Activated naive CD4-positive, alpha-beta T cell treated with anti-CD3 and anti-CD28 coated beads, Interleukin-2, amount 10 ng/mL, durations not matched to agents 7 days and 5 days (primary cell): ENCODE data around the gene MYOCD.

ENCODE experiments used
- CTCF ChIA-PET: fragments of 350-600 bp; sonication (Branson Sonifier 250); formaldehyde crosslinking; loops from one replicate; lab custom pipeline; 2021; ENCODE audit warnings: antibody characterized with exemption; lab: Charles Lee
- DNase-seq: peaks from one replicate; pipeline ENCODE4 v3.0.0-alpha.2; 2020
- H3K27ac Mint-ChIP-seq: one replicate; pipeline ENCODE4 v1.8.0; 2021; ENCODE audit warnings: mild to moderate bottlenecking, moderate library complexity, mixed read lengths
- H3K27me3 Mint-ChIP-seq: one replicate; pipeline ENCODE4 v1.8.0; 2021; ENCODE audit warnings: mild to moderate bottlenecking, mixed read lengths
- H3K36me3 Mint-ChIP-seq: one replicate; pipeline ENCODE4 v1.8.0; 2021; ENCODE audit warnings: mixed read lengths
- H3K4me1 Mint-ChIP-seq: one replicate; pipeline ENCODE4 v1.8.0; 2021; ENCODE audit warnings: mixed read lengths
- H3K4me3 Mint-ChIP-seq: one replicate; pipeline ENCODE4 v1.8.0; 2021; ENCODE audit warnings: mild to moderate bottlenecking, moderate library complexity, mixed read lengths
- H3K9me3 Mint-ChIP-seq: one replicate; pipeline ENCODE4 v1.8.0; 2021; ENCODE audit warnings: mixed read lengths

Gene MYOCD

GRCh38 chr17:12712415-12712814 lies 46.7 kb downstream of the MYOCD start:
- no peaks in the 10 kb centered on the region for H3K4me1 Mint-ChIP-seq
- no peak overlapping the region for H3K27ac Mint-ChIP-seq
- peaks cover 6% of the 10 kb centered on the region for H3K9me3 Mint-ChIP-seq
- no peak overlapping the region for H3K4me3 Mint-ChIP-seq
- H3K36me3 Mint-ChIP-seq: no peaks in the 10 kb centered on the region
- no peak for DNase-seq
- H3K27me3 Mint-ChIP-seq: no peaks in the 10 kb centered on the region
- CTCF ChIA-PET: no interaction called here

GRCh38 chr17:12712941-12713340 lies 47.3 kb downstream of the MYOCD start:
- CTCF ChIA-PET: no interaction called here
- Mint-ChIP-seq H3K27ac (no peak overlapping the region), H3K4me1 (no peaks in the 10 kb centered on the region), H3K36me3 (no peaks in the 10 kb centered on the region), H3K4me3 (no peak overlapping the region), H3K9me3 (peaks cover 6% of the 10 kb centered on the region), H3K27me3 (no peaks in the 10 kb centered on the region)
- DNase-seq: no peak

- CTCF ChIA-PET: no interaction called here
- H3K36me3 Mint-ChIP-seq: no peaks in the 10 kb centered on the region
Observed at GRCh38 chr17:12719948-12720347, 54.3 kb downstream of the MYOCD start.

GRCh38 chr17:12721581-12721980 lies 55.9 kb downstream of the MYOCD start:
- Mint-ChIP-seq H3K36me3 (no peaks in the 10 kb centered on the region), H3K9me3 (peaks cover 6% of the 10 kb centered on the region), H3K27me3 (no peaks in the 10 kb centered on the region), H3K27ac (no peak overlapping the region), H3K4me1 (no peaks in the 10 kb centered on the region), H3K4me3 (no peak overlapping the region)
- CTCF ChIA-PET: no interaction called here
- no peak for DNase-seq

More at GRCh38 chr17:12719948-12720347, 54.3 kb downstream of the MYOCD start:
- Mint-ChIP-seq H3K4me1 (no peaks in the 10 kb centered on the region), H3K27ac (no peak overlapping the region), H3K4me3 (no peak overlapping the region), H3K27me3 (no peaks in the 10 kb centered on the region), H3K9me3 (peaks cover 9% of the 10 kb centered on the region)
- DNase-seq: no peak

GRCh38 chr17:12722282-12722681 lies 56.6 kb downstream of the MYOCD start:
- DNase-seq: no peak
- H3K4me1 Mint-ChIP-seq: no peaks in the 10 kb centered on the region
- no peak overlapping the region for H3K27ac Mint-ChIP-seq
- CTCF ChIA-PET: no interaction called here
- peaks cover 6% of the 10 kb centered on the region for H3K9me3 Mint-ChIP-seq
- H3K27me3 Mint-ChIP-seq: no peaks in the 10 kb centered on the region
- no peaks in the 10 kb centered on the region for H3K36me3 Mint-ChIP-seq
- H3K4me3 Mint-ChIP-seq: no peak overlapping the region

GRCh38 chr17:12726131-12726530 lies 60.4 kb downstream of the MYOCD start:
- DNase-seq: no peak
- Mint-ChIP-seq H3K4me3 (no peak overlapping the region), H3K27ac (no peak overlapping the region), H3K27me3 (no peaks in the 10 kb centered on the region), H3K4me1 (no peaks in the 10 kb centered on the region), H3K36me3 (no peaks in the 10 kb centered on the region), H3K9me3 (peaks cover 14% of the 10 kb centered on the region)
- CTCF ChIA-PET: no interaction called here

GRCh38 chr17:12727076-12727760 lies 61.5 kb downstream of the MYOCD start:
- H3K9me3 Mint-ChIP-seq: peaks cover 17% of the 10 kb centered on the region
- H3K36me3 Mint-ChIP-seq: no peaks in the 10 kb centered on the region
- H3K4me1 Mint-ChIP-seq: no peaks in the 10 kb centered on the region
- no peak overlapping the region for H3K4me3 Mint-ChIP-seq
- H3K27me3 Mint-ChIP-seq: no peaks in the 10 kb centered on the region
- CTCF ChIA-PET: interaction anchor here (1.2 kb wide), 1 partner anchor 17 kb away, joined by 3 read pairs; no protein-coding TSS in a partner anchor
- H3K27ac Mint-ChIP-seq: no peak overlapping the region
- DNase-seq: no peak

GRCh38 chr17:12727881-12728280 lies 62.2 kb downstream of the MYOCD start:
- no peaks in the 10 kb centered on the region for H3K27me3 Mint-ChIP-seq
- no peaks in the 10 kb centered on the region for H3K4me1 Mint-ChIP-seq
- peaks cover 19% of the 10 kb centered on the region for H3K9me3 Mint-ChIP-seq
- DNase-seq: no peak
- no peaks in the 10 kb centered on the region for H3K36me3 Mint-ChIP-seq
- H3K27ac Mint-ChIP-seq: no peak overlapping the region
- H3K4me3 Mint-ChIP-seq: no peak overlapping the region
- CTCF ChIA-PET: interaction anchor here (1.2 kb wide), 1 partner anchor 16 kb away, joined by 3 read pairs; no protein-coding TSS in a partner anchor

GRCh38 chr17:12729086-12729485 lies 63.4 kb downstream of the MYOCD start:
- CTCF ChIA-PET: no interaction called here
- Mint-ChIP-seq H3K27ac (no peak overlapping the region), H3K4me3 (no peak overlapping the region), H3K4me1 (no peaks in the 10 kb centered on the region), H3K36me3 (no peaks in the 10 kb centered on the region), H3K9me3 (peaks cover 22% of the 10 kb centered on the region), H3K27me3 (no peaks in the 10 kb centered on the region)
- DNase-seq: no peak

GRCh38 chr17:12730421-12730820 lies 64.7 kb downstream of the MYOCD start:
- Mint-ChIP-seq H3K4me3 (no peak overlapping the region), H3K27me3 (no peaks in the 10 kb centered on the region), H3K4me1 (no peaks in the 10 kb centered on the region), H3K36me3 (no peaks in the 10 kb centered on the region), H3K27ac (no peak overlapping the region), H3K9me3 (peaks cover 22% of the 10 kb centered on the region)
- no peak for DNase-seq
- CTCF ChIA-PET: no interaction called here

GRCh38 chr17:12730931-12731521 lies 65.3 kb downstream of the MYOCD start:
- Mint-ChIP-seq H3K27me3 (no peaks in the 10 kb centered on the region), H3K27ac (no peak overlapping the region), H3K36me3 (no peaks in the 10 kb centered on the region), H3K4me1 (no peaks in the 10 kb centered on the region), H3K4me3 (no peak overlapping the region), H3K9me3 (peaks cover 22% of the 10 kb centered on the region)
- no peak for DNase-seq
- CTCF ChIA-PET: no interaction called here

- Mint-ChIP-seq H3K4me3 (no peak overlapping the region), H3K4me1 (no peaks in the 10 kb centered on the region), H3K27me3 (no peaks in the 10 kb centered on the region), H3K36me3 (no peaks in the 10 kb centered on the region), H3K9me3 (peaks cover 25% of the 10 kb centered on the region), H3K27ac (no peak overlapping the region)
- DNase-seq: no peak
- CTCF ChIA-PET: no interaction called here
Observed at GRCh38 chr17:12731839-12732238, 66.1 kb downstream of the MYOCD start.

- H3K4me3 Mint-ChIP-seq: no peak overlapping the region
- H3K4me1 Mint-ChIP-seq: no peaks in the 10 kb centered on the region
- no peaks in the 10 kb centered on the region for H3K36me3 Mint-ChIP-seq
- no peak for DNase-seq
- H3K27ac Mint-ChIP-seq: no peak overlapping the region
- H3K9me3 Mint-ChIP-seq: peaks cover 25% of the 10 kb centered on the region
- H3K27me3 Mint-ChIP-seq: no peaks in the 10 kb centered on the region
- CTCF ChIA-PET: no interaction called here
Observed at GRCh38 chr17:12732366-12732765, 66.7 kb downstream of the MYOCD start.

- CTCF ChIA-PET: no interaction called here
- H3K9me3 Mint-ChIP-seq: peaks cover 18% of the 10 kb centered on the region
- H3K27ac Mint-ChIP-seq: no peak overlapping the region
- no peak overlapping the region for H3K4me3 Mint-ChIP-seq
- H3K36me3 Mint-ChIP-seq: no peaks in the 10 kb centered on the region
- H3K4me1 Mint-ChIP-seq: no peaks in the 10 kb centered on the region
- H3K27me3 Mint-ChIP-seq: no peaks in the 10 kb centered on the region
- no peak for DNase-seq
Observed at GRCh38 chr17:12734926-12735325, 69.2 kb downstream of the MYOCD start.

- no peaks in the 10 kb centered on the region for H3K27me3 Mint-ChIP-seq
- H3K4me3 Mint-ChIP-seq: no peak overlapping the region
- no peaks in the 10 kb centered on the region for H3K4me1 Mint-ChIP-seq
- no peaks in the 10 kb centered on the region for H3K36me3 Mint-ChIP-seq
- H3K9me3 Mint-ChIP-seq: peaks cover 16% of the 10 kb centered on the region
- CTCF ChIA-PET: no interaction called here
- DNase-seq: no peak
- H3K27ac Mint-ChIP-seq: no peak overlapping the region
Observed at GRCh38 chr17:12735517-12735916, 69.8 kb downstream of the MYOCD start.
